ENCODE data around the gene SCUBE2.

DNA sequence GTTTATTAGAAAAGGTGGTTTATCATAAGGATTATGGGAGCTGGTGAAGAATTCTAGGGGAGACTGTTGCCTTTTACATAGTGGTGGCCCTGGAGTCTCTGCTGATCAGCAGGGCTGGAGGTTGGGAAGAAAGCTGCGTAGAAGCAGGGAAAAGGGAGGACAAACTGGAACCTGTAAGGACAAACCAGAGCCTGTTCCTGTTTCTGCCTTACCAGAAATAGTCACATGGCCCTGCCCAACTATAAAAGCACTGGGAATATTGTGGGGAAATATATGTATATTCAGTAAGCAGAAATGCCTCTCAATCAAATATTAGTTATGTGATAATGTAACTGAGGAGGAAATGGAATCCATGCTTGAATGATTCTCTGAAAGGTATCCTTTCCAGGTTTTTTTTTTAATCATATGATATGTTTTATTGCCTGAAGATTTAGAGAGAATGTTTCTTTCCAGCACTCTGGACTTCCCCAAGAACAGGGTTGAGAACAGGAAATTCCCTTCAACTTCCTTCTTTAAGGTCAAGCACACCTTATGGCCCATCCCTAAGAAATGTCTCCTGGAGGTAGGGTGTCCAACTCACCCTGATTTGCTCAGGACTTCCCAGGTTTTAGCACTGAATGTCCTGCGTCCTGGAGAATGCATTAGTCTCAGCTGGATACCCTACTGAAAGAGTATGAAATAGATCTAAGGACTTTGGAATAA is 33.9 kb upstream of the SCUBE2 start:
- TF ChIP-seq, protein P1, sequence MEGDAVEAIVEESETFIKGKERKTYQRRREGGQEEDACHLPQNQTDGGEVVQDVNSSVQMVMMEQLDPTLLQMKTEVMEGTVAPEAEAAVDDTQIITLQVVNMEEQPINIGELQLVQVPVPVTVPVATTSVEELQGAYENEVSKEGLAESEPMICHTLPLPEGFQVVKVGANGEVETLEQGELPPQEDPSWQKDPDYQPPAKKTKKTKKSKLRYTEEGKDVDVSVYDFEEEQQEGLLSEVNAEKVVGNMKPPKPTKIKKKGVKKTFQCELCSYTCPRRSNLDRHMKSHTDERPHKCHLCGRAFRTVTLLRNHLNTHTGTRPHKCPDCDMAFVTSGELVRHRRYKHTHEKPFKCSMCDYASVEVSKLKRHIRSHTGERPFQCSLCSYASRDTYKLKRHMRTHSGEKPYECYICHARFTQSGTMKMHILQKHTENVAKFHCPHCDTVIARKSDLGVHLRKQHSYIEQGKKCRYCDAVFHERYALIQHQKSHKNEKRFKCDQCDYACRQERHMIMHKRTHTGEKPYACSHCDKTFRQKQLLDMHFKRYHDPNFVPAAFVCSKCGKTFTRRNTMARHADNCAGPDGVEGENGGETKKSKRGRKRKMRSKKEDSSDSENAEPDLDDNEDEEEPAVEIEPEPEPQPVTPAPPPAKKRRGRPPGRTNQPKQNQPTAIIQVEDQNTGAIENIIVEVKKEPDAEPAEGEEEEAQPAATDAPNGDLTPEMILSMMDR (IDR thresholded peaks at IDR 0.05): no peak
- no peak for TF ChIP-seq POLR2A (IDR thresholded peaks at IDR 0.05)
